GM13977 (cell line): ENCODE measurements around the gene OGDH.

Experiments used
- DNase-seq: peaks from one replicate; pipeline ENCODE4 v3.0.0; 2012; ENCODE audit warnings: low spot score
- in situ Hi-C: fragments of 300-500 bp; cut with MboI; formaldehyde crosslinking; loops from one replicate; pipeline ENCODE4 v1.12.0; 2022; ENCODE audit warnings: low sequenced_read_pairs, low pct_unique_long_range_greater_than_20kb, mixed read lengths, inconsistent platforms; ENCODE audit not compliant: unreplicated experiment
- TF ChIP-seq, protein P1 (sequence below): IDR thresholded peaks from 2 replicates; pipeline ENCODE4 v1.5.1; 2012; ENCODE audit warnings: mild to moderate bottlenecking, control low read depth; ENCODE audit not compliant: insufficient read depth; ENCODE audit errors: extremely low read depth, missing control alignments

Gene OGDH

GRCh38 chr7:44646921-44647636 lies 40.7 kb downstream of the OGDH start:
- TF ChIP-seq, protein P1, sequence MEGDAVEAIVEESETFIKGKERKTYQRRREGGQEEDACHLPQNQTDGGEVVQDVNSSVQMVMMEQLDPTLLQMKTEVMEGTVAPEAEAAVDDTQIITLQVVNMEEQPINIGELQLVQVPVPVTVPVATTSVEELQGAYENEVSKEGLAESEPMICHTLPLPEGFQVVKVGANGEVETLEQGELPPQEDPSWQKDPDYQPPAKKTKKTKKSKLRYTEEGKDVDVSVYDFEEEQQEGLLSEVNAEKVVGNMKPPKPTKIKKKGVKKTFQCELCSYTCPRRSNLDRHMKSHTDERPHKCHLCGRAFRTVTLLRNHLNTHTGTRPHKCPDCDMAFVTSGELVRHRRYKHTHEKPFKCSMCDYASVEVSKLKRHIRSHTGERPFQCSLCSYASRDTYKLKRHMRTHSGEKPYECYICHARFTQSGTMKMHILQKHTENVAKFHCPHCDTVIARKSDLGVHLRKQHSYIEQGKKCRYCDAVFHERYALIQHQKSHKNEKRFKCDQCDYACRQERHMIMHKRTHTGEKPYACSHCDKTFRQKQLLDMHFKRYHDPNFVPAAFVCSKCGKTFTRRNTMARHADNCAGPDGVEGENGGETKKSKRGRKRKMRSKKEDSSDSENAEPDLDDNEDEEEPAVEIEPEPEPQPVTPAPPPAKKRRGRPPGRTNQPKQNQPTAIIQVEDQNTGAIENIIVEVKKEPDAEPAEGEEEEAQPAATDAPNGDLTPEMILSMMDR: no peak
- no peak for DNase-seq
- in situ Hi-C loops: no loop called here

DNA sequence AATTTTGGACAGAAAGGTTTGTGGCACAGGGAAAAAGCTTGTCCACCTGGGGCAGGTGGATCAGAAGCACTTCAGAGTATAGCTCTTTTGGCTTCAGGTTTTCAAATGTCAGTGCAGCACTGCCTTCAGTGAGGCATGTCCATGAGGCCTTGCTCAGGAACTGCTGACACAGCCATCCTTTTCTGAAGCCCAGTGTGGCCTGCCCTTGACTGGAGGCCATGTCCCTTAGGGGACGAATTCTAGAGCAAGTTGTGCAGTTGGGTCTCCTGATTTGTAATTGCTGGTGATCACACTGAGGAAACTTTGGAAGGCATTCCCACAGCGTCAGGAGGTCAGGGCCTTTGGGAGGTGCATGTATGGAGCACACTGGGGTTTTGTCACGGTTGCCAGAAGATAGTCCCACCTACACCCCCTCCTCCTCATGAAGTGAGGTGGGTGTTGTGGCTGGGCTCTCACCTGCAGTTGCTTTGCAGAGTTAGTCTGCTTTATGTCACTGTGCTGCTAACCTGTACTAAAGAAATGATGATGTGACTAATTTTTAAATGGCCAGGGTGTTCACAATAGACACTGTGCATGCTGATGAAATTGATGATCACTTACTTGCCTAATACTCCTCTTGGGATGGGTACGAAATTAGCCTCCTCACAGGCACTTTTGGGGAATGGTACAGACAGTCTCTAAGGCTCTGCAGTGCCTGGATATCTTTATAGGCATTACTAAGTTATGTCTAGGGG lies 41.7 kb downstream of the OGDH start:
- no peak for DNase-seq
- in situ Hi-C loops: no loop called here
- TF ChIP-seq, protein P1: no peak

DNA sequence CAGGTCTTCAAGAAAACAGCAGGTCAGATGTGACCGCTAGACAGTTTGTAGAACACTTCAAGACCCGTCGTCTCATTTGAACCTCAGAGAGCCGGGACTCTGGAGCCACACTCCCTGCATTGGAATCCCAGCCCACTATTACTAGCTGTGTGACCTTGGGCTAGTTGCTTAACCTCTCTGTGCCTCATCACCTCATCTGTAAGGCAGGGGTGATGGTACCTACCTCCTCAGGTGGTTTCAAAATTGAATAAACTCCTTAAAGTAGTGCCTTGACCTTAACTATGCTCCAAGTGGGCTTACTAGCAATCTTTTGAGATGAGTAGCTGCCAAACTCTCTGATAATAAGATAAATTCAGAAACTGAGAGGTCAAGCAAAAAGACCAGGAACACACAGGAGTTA lies 43.8 kb downstream of the OGDH start:
- DNase-seq: no peak
- TF ChIP-seq, protein P1: no peak
- in situ Hi-C loops: no loop called here

DNA sequence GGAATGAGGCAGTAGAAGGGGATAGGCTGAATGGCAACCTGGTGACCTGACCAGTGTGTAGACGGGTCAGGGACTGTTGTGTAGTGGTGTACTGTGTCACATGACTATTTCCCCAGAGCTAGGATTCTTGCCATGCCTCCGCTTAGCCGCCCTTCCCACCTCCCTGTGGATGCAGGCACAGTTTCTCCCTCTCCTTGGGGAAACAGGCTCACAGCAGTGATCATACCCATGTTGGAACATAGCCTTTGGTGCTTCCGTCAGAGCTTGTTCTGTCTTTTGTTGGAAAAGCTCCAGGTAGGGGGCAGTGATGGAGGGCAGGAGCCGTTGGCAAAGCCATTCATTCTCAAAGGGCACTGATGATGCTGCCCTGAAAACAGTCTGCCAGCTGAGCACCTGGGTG lies 44.3 kb downstream of the OGDH start:
- TF ChIP-seq, protein P1: no peak
- no peak for DNase-seq
- in situ Hi-C loops: no loop called here

GRCh38 chr7:44652535-44652934 lies 46.1 kb downstream of the OGDH start:
- no peak for DNase-seq
- TF ChIP-seq, protein P1: no peak
- in situ Hi-C loops: no loop called here

DNA sequence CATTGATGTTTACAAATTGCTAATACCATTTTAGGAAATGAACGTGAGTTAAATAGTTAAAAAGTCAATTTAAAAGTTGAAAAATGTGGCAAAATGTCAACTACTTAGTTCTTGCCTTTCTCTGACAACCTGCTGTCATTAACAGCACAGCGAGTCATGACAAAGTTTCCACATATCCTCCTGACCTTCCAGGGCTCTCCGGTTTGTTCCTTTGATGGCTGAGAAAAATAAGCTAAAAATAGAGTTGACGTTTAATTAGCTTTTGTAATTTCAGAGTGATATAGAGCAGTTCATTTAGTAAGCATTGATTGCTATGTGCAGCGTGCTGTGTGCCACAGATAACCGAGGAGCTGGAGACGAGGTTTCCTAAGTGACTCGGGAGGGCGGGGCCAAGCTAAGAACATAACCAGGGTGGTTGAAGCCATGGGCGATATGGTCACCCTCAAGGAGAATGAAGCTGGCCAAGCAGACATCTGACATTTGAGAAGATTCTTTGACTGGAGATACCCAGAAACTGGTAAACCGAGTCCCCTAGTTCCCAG lies 47.9 kb downstream of the OGDH start:
- DNase-seq: no peak
- TF ChIP-seq, protein P1: no peak
- in situ Hi-C loops: no loop called here
